ENCODE data around the gene IDH2. TPM values are rescaled to one million over a fixed set of nuclear protein-coding genes. Genes with fewer than 3 reads are reported as not detected.
"Not testable (repeated sequence)": the region's sequence is repeated elsewhere in the genome, so short reads cannot be mapped to it uniquely, and the experiment has no call there.

Gene IDH2
- total and polyA plus RNA-seq, 2 of the 4 experiments (the other 2 are of a cell fraction), result 84.9 to 118 TPM

- Histone ChIP-seq H3K27me3 (ENCODE audit: control insufficient read depth, insufficient read depth, low read length) (no peaks in the 10 kb centered on the region; the same call in 1 of the 2 replicates), H2BK20ac (ENCODE audit: low read depth, low read length) (peak overlapping the region; percentile 76; the same call in 1 of the 2 replicates), H3K4ac (ENCODE audit: low read depth, low read length) (peak overlapping the region; percentile 45; the same call in 1 of the 2 replicates), H3K14ac (replicated peaks; ENCODE audit: low read depth, low read length) (peak overlapping the region; percentile 62; the same call in 1 of the 2 replicates), H3K79me1 (ENCODE audit: low read depth in 1 of 2, low read length in 2 of 2) (no peaks in the 10 kb centered on the region), H3K18ac (ENCODE audit: low read depth, low read length) (no peak overlapping the region), H2AK9ac (replicated peaks; ENCODE audit: low read depth, low read length, poor library complexity) (peak overlapping the region; percentile 60), H2AFZ (replicated peaks; ENCODE audit: low read length, poor library complexity) (peak overlapping the region; percentile 93), H3K23ac (ENCODE audit: low read depth, low read length) (peak overlapping the region; percentile 17; the same call in 1 of the 2 replicates), H3K4me3 (ENCODE audit: insufficient read depth, low read depth, low read length) (no peak overlapping the region), H2BK5ac (ENCODE audit: low read depth, low read length, poor library complexity, severe bottlenecking) (no peak overlapping the region), H3K9me3 (ENCODE audit: control insufficient read depth, insufficient read depth, low read length) (no peaks in the 10 kb centered on the region), H2AK5ac (ENCODE audit: low read depth, low read length) (peak overlapping the region; percentile 50; the same call in 1 of the 2 replicates), H3K56ac (ENCODE audit: extremely low read depth, insufficient read depth, low read length) (no peak overlapping the region), H4K20me1 (ENCODE audit: insufficient read depth, low read length) (no peaks in the 10 kb centered on the region), H4K91ac (ENCODE audit: insufficient read depth, low read depth, low read length) (peak overlapping the region; percentile 58; the same call in 1 of the 2 replicates), H3K4me1 (ENCODE audit: control insufficient read depth, insufficient read depth, low read length) (peaks cover 6% of the 10 kb centered on the region), H4K5ac (ENCODE audit: low read depth, low read length) (peak overlapping the region; percentile 13; the same call in 1 of the 2 replicates), H3K27ac (ENCODE audit: insufficient read depth, low read length) (no peak overlapping the region), H2BK120ac (ENCODE audit: low read depth, low read length) (peak overlapping the region; percentile 58; the same call in 1 of the 2 replicates), H2BK15ac (ENCODE audit: low read depth, low read length) (no peak overlapping the region), H4K8ac (ENCODE audit: low read depth in 2 of 2, low read length in 2 of 2) (peak overlapping the region in 1 of 2 experiments; percentile 86; a peak in 2 of 4 replicates), H3K36me3 (ENCODE audit: control insufficient read depth, insufficient read depth, low read length) (no peaks in the 10 kb centered on the region), H3K4me2 (ENCODE audit: low read depth, low read length) (no peak overlapping the region), H3K9ac (ENCODE audit: low read depth, low read length) (no peak overlapping the region), H3K9me1 (ENCODE audit: insufficient read depth, low read length) (no peaks in the 10 kb centered on the region)
- TF ChIP-seq MXI1 (IDR thresholded peaks at IDR 0.05; ENCODE audit: borderline replicate concordance, low read depth, low read length) (no peak), MAZ (IDR thresholded peaks at IDR 0.05; ENCODE audit: borderline replicate concordance, low read depth, low read length) (0 out of 2 replicates have a peak, but pooled peaks have one; percentile 22)
- intact Hi-C loops (cut with micrococcal nuclease), result no loop called here
- in situ Hi-C loops (cut with MboI; ENCODE audit: low sequenced_read_pairs), result no loop called here
- BruUV-seq (replicated peaks), result no TSS peak
- POLR2A ChIA-PET (ENCODE audit: unreplicated experiment), result interaction anchor here (1.0 kb wide), 1 partner anchor 39 kb away, joined by 3 read pairs; no protein-coding TSS in a partner anchor
- ATAC-seq (ENCODE audit: low read depth) (peak; percentile 77), DNase-seq (peak; percentile 66)
- CTCF ChIA-PET, result interaction anchor here (1.0 kb wide), 1 partner anchor 39 kb away, joined by 3 read pairs; no protein-coding TSS in a partner anchor
- 81% methylated on average over 4 of the region's 13 CpGs; no CpG with 5 or more reads in 1 of the 2 experiments for WGBS, 2 experiments (ENCODE audit: extremely low coverage in 2 of 2, insufficient read length in 1 of 2)
- dilution Hi-C loops (cut with HindIII; ENCODE audit: low sequenced_read_pairs, unreplicated experiment), result no loop called here
Measured at GRCh38 chr15:90141646-90142045, 39.4 kb upstream of the IDH2 start.

GRCh38 chr15:90139549-90139948 lies 37.3 kb upstream of the IDH2 start:
- intact Hi-C loops (cut with micrococcal nuclease); H4K20me1 ChIP-seq (ENCODE audit: insufficient read depth, low read length); POLR2A ChIA-PET (ENCODE audit: unreplicated experiment); H3K14ac ChIP-seq (replicated peaks; ENCODE audit: low read depth, low read length); H2AFZ ChIP-seq (replicated peaks; ENCODE audit: low read length, poor library complexity); H2AK9ac ChIP-seq (replicated peaks; ENCODE audit: low read depth, low read length, poor library complexity); CTCF ChIA-PET; H3K4me2 ChIP-seq (ENCODE audit: low read depth, low read length); H3K79me1 ChIP-seq (ENCODE audit: low read depth in 1 of 2, low read length in 2 of 2); H3K56ac ChIP-seq (ENCODE audit: extremely low read depth, insufficient read depth, low read length); H4K91ac ChIP-seq (ENCODE audit: insufficient read depth, low read depth, low read length); H2BK15ac ChIP-seq (ENCODE audit: low read depth, low read length); H4K5ac ChIP-seq (ENCODE audit: low read depth, low read length); H3K4me1 ChIP-seq (ENCODE audit: control insufficient read depth, insufficient read depth, low read length); H3K4me3 ChIP-seq (ENCODE audit: insufficient read depth, low read depth, low read length); H3K27me3 ChIP-seq (ENCODE audit: control insufficient read depth, insufficient read depth, low read length); BruUV-seq (replicated peaks); dilution Hi-C loops (cut with HindIII; ENCODE audit: low sequenced_read_pairs, unreplicated experiment); H3K9ac ChIP-seq (ENCODE audit: low read depth, low read length); H3K9me3 ChIP-seq (ENCODE audit: control insufficient read depth, insufficient read depth, low read length); H3K27ac ChIP-seq (ENCODE audit: insufficient read depth, low read length); H3K23ac ChIP-seq (ENCODE audit: low read depth, low read length); H2BK120ac ChIP-seq (ENCODE audit: low read depth, low read length); H4K8ac ChIP-seq (ENCODE audit: low read depth in 2 of 2, low read length in 2 of 2); H3K36me3 ChIP-seq (ENCODE audit: control insufficient read depth, insufficient read depth, low read length); H2AK5ac ChIP-seq (ENCODE audit: low read depth, low read length); in situ Hi-C loops (cut with MboI; ENCODE audit: low sequenced_read_pairs); H2BK5ac ChIP-seq (ENCODE audit: low read depth, low read length, poor library complexity, severe bottlenecking); H3K9me1 ChIP-seq (ENCODE audit: insufficient read depth, low read length); H3K18ac ChIP-seq (ENCODE audit: low read depth, low read length); H3K4ac ChIP-seq (ENCODE audit: low read depth, low read length); ATAC-seq (ENCODE audit: low read depth); H2BK20ac ChIP-seq (ENCODE audit: low read depth, low read length); DNase-seq: not testable (repeated sequence)
- 95% methylated on average over 7 of the region's 8 CpGs; no CpG with 5 or more reads in 1 of the 2 experiments for WGBS, 2 experiments (ENCODE audit: extremely low coverage in 2 of 2, insufficient read length in 1 of 2)
